PC-9 (cell line): ENCODE results near the gene MAGEF1.

Experiments used
- CTCF ChIP-seq: fragments of 200-600 bp; sonication (generic); conservative IDR thresholded peaks from 2 replicates; pipeline ENCODE4 v1.6.1; 2017; ENCODE audit warnings: mixed run types, antibody characterized with exemption, mild to moderate bottlenecking, moderate library complexity
- EZH2 ChIP-seq: fragments of 200-600 bp; sonication (generic); IDR thresholded peaks from 2 replicates; pipeline ENCODE4 v1.8.0; 2017; ENCODE audit warnings: antibody characterized with exemption, low read depth

GRCh38 chr3:184680385-184681345, 31.2 kb downstream of the MAGEF1 start:
- no peak for TF ChIP-seq CTCF
- no peak for TF ChIP-seq EZH2
